Calu3 (cell line): ENCODE results near the gene CAMK2N1. TPM values are rescaled to one million over a fixed set of nuclear protein-coding genes. Genes with fewer than 3 reads are reported as not detected.
A peak's percentile ranks its signal among the peaks of the same experiment; 100 is the strongest.

Source experiments
- BruUV-seq: library from RNA; stranded (reverse); fragments of 400-500 nt; replicated peaks from 2 replicates; lab custom pipeline; 2021; lab: Mats Ljungman, UMichigan
- CTCF ChIA-PET: fragments of 300-600 bp; sonication (Branson Sonifier 250); formaldehyde crosslinking; loops from one replicate; lab custom pipeline; 2022; ENCODE audit warnings: antibody characterized with exemption; lab: Charles Lee
- DNase-seq: peaks from one replicate; pipeline ENCODE4 v3.0.0; 2022
- H3K27ac Mint-ChIP-seq: one replicate; pipeline ENCODE4 v1.8.0; 2022; ENCODE audit warnings: mixed read lengths; ENCODE audit not compliant: unreplicated experiment
- H3K27me3 Mint-ChIP-seq: one replicate; pipeline ENCODE4 v1.8.0; 2022; ENCODE audit warnings: mixed read lengths; ENCODE audit not compliant: unreplicated experiment
- H3K36me3 Mint-ChIP-seq: one replicate; pipeline ENCODE4 v1.8.0; 2022; ENCODE audit warnings: mild to moderate bottlenecking, moderate library complexity, mixed read lengths; ENCODE audit not compliant: insufficient read depth, unreplicated experiment
- H3K4me1 Mint-ChIP-seq: one replicate; pipeline ENCODE4 v1.8.0; 2022; ENCODE audit warnings: mild to moderate bottlenecking, low read depth, mixed read lengths; ENCODE audit not compliant: unreplicated experiment
- H3K4me3 Mint-ChIP-seq: one replicate; pipeline ENCODE4 v1.8.0; 2022; ENCODE audit warnings: mild to moderate bottlenecking, low read depth, moderate library complexity, mixed read lengths; ENCODE audit not compliant: unreplicated experiment
- H3K9me3 Mint-ChIP-seq: one replicate; pipeline ENCODE4 v1.8.0; 2022; ENCODE audit warnings: low read depth, mixed read lengths; ENCODE audit not compliant: unreplicated experiment
- intact Hi-C: fragments of 100-400 bp; cut with micrococcal nuclease; formaldehyde crosslinking; loops from one replicate; pipeline ENCODE4 v1.10.0; 2022; ENCODE audit not compliant: unreplicated experiment
- total RNA-seq: library from RNA; stranded (reverse); gene quantifications from 2 replicates; pipeline ENCODE4 v1.2.3, GENCODE V29; 2022
- TF ChIP-seq, protein P1 (sequence below): fragments of 200-600 bp; IDR thresholded peaks from one replicate; pipeline ENCODE4 v1.8.0; 2022; ENCODE audit warnings: antibody characterized with exemption; ENCODE audit not compliant: unreplicated experiment

CAMK2N1 gene
- total RNA-seq, 1 experiment from 2014 or later: 56.0 TPM

DNA sequence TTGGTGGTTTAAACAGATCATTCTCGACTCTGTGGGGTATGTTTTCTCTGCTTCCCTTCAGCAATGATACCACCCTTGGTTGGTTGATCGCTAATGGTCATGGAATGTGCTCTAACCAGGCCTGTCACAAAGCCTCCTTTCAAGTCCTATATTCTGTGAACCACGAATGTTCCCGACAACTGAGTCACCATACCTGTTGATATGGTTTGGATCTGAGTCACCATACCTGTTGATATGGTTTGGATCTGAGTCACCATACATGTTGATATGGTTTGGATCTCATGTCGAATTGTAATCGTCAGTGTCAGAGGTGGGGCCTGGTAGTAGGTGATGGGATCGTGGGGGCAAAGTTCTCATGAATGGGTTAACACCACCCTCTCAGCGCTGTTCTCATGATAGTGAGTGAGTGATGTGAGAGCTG, 10.2 kb upstream of the CAMK2N1 start:
- CTCF ChIA-PET: no interaction called here
- H3K27me3 Mint-ChIP-seq: no peaks in the 10 kb centered on the region

DNA sequence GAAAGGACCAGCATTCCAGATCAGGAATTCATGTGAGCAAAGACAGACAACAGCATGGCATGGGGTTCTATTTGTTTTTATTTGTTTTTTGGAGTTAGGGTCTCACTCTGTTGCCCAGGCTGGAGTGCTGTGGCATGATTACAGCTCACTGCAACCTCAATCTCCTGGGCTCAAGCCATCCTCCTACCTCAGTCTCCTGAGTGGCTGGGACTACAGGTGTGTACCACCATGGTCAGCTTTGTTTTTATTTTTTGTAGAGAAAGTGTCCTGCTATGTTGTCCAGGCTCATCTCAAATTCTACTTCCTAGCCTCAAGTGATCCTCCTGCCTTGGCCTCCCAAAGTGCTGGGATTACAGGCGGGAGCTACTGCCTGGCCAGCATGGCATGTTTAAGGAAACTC, 9.7 kb upstream of the CAMK2N1 start:
- intact Hi-C loops: loop anchor here (2.0 kb wide), 1 partner anchor 283 kb away; no protein-coding TSS in a partner anchor
- CTCF ChIA-PET: interaction anchor here (1.0 to 2.5 kb wide), 4 partner anchors 10 to 283 kb away, joined by 3 to 9 read pairs (median 6); partner anchors contain the start of gene CAMK2N1
- peak overlapping the region; percentile 40 for H3K4me3 Mint-ChIP-seq
- BruUV-seq: no TSS peak
- H3K27ac Mint-ChIP-seq: peak overlapping the region; percentile 94
- peaks cover 26% of the 10 kb centered on the region for H3K4me1 Mint-ChIP-seq
- no peaks in the 10 kb centered on the region for H3K27me3 Mint-ChIP-seq
- no peak for DNase-seq
- TF ChIP-seq, protein P1, sequence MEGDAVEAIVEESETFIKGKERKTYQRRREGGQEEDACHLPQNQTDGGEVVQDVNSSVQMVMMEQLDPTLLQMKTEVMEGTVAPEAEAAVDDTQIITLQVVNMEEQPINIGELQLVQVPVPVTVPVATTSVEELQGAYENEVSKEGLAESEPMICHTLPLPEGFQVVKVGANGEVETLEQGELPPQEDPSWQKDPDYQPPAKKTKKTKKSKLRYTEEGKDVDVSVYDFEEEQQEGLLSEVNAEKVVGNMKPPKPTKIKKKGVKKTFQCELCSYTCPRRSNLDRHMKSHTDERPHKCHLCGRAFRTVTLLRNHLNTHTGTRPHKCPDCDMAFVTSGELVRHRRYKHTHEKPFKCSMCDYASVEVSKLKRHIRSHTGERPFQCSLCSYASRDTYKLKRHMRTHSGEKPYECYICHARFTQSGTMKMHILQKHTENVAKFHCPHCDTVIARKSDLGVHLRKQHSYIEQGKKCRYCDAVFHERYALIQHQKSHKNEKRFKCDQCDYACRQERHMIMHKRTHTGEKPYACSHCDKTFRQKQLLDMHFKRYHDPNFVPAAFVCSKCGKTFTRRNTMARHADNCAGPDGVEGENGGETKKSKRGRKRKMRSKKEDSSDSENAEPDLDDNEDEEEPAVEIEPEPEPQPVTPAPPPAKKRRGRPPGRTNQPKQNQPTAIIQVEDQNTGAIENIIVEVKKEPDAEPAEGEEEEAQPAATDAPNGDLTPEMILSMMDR: no peak
- no peaks in the 10 kb centered on the region for H3K9me3 Mint-ChIP-seq
- H3K36me3 Mint-ChIP-seq: peaks cover 28% of the 10 kb centered on the region

More for the DNA sequence above, 10.2 kb upstream of the CAMK2N1 start:
- peak; percentile 71 for DNase-seq
- TF ChIP-seq, protein P1: no peak
- BruUV-seq: no TSS peak
- Mint-ChIP-seq H3K4me3 (peak overlapping the region; percentile 40), H3K27ac (peak overlapping the region; percentile 94), H3K36me3 (peaks cover 28% of the 10 kb centered on the region), H3K9me3 (no peaks in the 10 kb centered on the region), H3K4me1 (peaks cover 26% of the 10 kb centered on the region)
- intact Hi-C loops: no loop called here

DNA sequence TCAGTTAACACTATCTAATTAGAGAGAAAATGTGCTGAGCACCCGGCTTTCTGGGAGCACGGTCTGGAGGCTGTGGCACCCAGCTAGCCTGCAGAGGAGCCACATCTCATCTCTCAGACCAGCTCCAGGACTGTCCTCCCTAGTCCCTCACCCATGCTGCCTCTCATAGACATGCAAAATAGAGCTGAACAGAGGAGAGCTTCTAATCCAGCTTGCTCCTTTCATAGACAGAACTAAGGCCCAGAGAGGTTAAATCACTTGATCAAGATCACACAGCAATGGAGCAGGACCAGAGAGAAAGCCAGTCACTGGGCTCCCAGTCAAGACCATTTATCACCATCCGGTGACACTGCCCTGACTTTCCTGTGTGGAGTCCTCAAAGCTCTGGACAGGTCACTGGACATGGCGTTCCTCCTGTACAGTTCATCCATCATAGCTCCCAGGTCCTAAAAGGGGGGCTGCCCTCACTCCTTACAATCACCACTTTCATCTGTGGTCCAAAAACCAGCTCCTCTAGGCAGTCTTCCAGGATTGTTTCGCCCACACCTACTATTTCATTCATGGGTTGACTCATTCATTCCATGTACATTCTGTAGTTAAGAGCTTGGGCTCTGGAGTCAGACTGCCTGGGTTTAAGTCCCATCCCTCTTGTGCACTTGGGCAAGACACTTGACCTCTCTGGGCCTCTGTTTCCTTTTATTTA, 8.8 kb upstream of the CAMK2N1 start:
- BruUV-seq: no TSS peak
- CTCF ChIA-PET: interaction anchor here (0.7 to 2.5 kb wide), 9 partner anchors 9 to 569 kb away, joined by 3 to 9 read pairs (median 3); partner anchors contain the start of gene CAMK2N1
- peak overlapping the region; percentile 40 for H3K4me3 Mint-ChIP-seq

DNA sequence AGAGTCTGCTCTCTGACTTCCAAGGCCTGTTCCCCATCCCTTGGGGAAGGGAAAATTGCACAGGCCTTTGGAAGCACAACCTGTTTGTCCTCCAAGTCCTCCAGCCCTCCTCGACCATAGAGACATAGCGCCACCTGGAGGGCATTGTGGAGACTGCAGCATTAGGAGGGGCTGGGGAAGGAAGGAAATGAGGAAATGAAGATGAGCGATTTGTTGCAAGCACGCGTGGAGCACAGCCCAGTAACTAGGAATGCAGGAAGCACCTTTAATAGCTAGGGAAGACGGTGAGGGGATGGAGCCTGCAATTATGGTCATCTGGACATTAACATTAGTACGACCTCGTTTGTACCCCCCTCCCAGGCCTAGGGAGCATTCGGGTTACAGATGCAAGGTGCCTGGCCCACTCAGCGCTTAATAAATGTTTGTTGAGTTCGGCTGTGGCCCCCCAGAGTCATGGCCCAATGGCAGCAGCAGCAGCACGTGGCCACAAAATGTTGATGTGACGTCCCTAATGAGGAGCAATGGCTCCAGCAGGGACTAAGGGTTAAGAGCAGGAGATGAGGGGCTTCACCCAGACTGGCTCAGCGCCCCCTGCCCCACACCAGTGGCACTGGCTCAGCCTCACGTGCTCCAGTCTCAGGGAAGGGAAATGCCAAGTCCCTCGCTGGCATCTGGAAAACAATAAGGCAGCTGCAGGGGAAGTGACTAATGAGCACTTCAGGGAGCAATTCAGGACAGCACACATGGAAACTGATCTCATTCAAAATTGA, 8.0 kb upstream of the CAMK2N1 start:
- H3K27me3 Mint-ChIP-seq: no peaks in the 10 kb centered on the region
- H3K4me1 Mint-ChIP-seq: peaks cover 26% of the 10 kb centered on the region
- no peak overlapping the region for H3K4me3 Mint-ChIP-seq
- CTCF ChIA-PET: interaction anchor here (0.6 to 2.5 kb wide), 7 partner anchors 13 to 568 kb away, joined by 3 to 9 read pairs (median 3); no protein-coding TSS in a partner anchor
- peak; percentile 82 for DNase-seq
- H3K27ac Mint-ChIP-seq: peak overlapping the region; percentile 94
- intact Hi-C loops: loop anchor here (1.0 to 5.0 kb wide), 4 partner anchors 25 to 281 kb away; no protein-coding TSS in a partner anchor
- peaks cover 24% of the 10 kb centered on the region for H3K36me3 Mint-ChIP-seq
- BruUV-seq: no TSS peak
- H3K9me3 Mint-ChIP-seq: no peaks in the 10 kb centered on the region
- TF ChIP-seq, protein P1: peak; percentile 85

More for the DNA sequence above, 8.8 kb upstream of the CAMK2N1 start:
- peaks cover 26% of the 10 kb centered on the region for H3K4me1 Mint-ChIP-seq
- no peaks in the 10 kb centered on the region for H3K9me3 Mint-ChIP-seq
- H3K27ac Mint-ChIP-seq: peak overlapping the region; percentile 94
- no peaks in the 10 kb centered on the region for H3K27me3 Mint-ChIP-seq
- TF ChIP-seq, protein P1: no peak
- intact Hi-C loops: loop anchor here (1.0 to 5.0 kb wide), 4 partner anchors 25 to 282 kb away; no protein-coding TSS in a partner anchor
- peaks cover 28% of the 10 kb centered on the region for H3K36me3 Mint-ChIP-seq
- no peak for DNase-seq
